Ovary (tissue), 9 donors: Measurements from ENCODE around the gene UNC13A. TPM values are rescaled to one million over a fixed set of nuclear protein-coding genes. Genes with fewer than 3 reads are reported as not detected.

ENCODE experiments used
- DNase-seq, 5 donors: peaks; one replicate each; pipeline ENCODE4 v3.0.0-alpha.2; 2019 to 2020
- H3K27ac ChIP-seq, 2 donors: fragments of 200-600 bp; one replicate each; pipeline versions ENCODE4 v1.5.1 to v1.8.0; 2019 to 2022
- H3K27me3 ChIP-seq: fragments of 200-600 bp; one replicate; pipeline ENCODE4 v1.8.0; 2022
- H3K36me3 ChIP-seq: fragments of 200-600 bp; sonication (generic); one replicate; pipeline ENCODE4 v1.5.1; 2019
- H3K4me1 ChIP-seq: one replicate; pipeline ENCODE4 v1.8.1; 2013; ENCODE audit warnings: mild to moderate bottlenecking, moderate library complexity; ENCODE audit not compliant: insufficient read depth
- H3K4me3 ChIP-seq: fragments of 200-600 bp; sonication (generic); one replicate; pipeline ENCODE4 v1.5.1; 2017
- H3K9me3 ChIP-seq, 2 donors: fragments of 200-600 bp in 1 of 2; sonication (generic) in 1 of 2; one replicate each; pipeline versions ENCODE4 v1.5.1 to v1.8.1; 2013 to 2019; ENCODE audit warnings: mild to moderate bottlenecking in 1 of 2, moderate library complexity in 1 of 2
- CTCF ChIP-seq, 3 donors: fragments of 450-650 bp in 2 of 3; fragments of 200-600 bp in 1 of 3; IDR thresholded peaks; one replicate each; pipeline versions ENCODE4 v1.5.1 to v1.8.0; 2016 to 2022; ENCODE audit warnings: antibody characterized with exemption in 3 of 3, mild to moderate bottlenecking in 1 of 3
- EP300 ChIP-seq: sonication (generic); formaldehyde crosslinking; IDR thresholded peaks from one replicate; pipeline ENCODE4 v1.6.1; 2017; ENCODE audit warnings: antibody characterized with exemption
- POLR2A ChIP-seq: fragments of 450-650 bp; IDR thresholded peaks from one replicate; pipeline ENCODE4 v1.6.1; 2017; ENCODE audit warnings: antibody characterized with exemption, mild to moderate bottlenecking, moderate library complexity
- WGBS, 3 donors: extraction: QIAGEN DNeasy Blood & Tissue Kit in 1 of 3; methylation state at CpG; one replicate each; pipeline versions ENCODE4 v1.1.5 to v1.1.7; 2013 to 2017; 5-methylcytosine and 5-hydroxymethylcytosine counted together
- intact Hi-C, 4 donors: fragments of 100-400 bp; cut with DNase I; formaldehyde crosslinking; loops; one replicate each; pipeline versions ENCODE4 v1.11.0 to v1.15.1; 2022 to 2023
- polyA plus RNA-seq, 2 donors: library from polyadenylated mRNA; stranded (reverse); fragments of 200-250 nt in 1 of 2; fragments of 350-450 nt in 1 of 2; fragmentation: Illumina TruSeq in 1 of 2; extraction: RNeasy Lipid Tissue Mini Kit (QIAGEN cat#74804) in 1 of 2; gene quantifications; one replicate each; pipeline ENCODE4 v1.2.3, GENCODE V29; 2013 to 2014
- total RNA-seq, 7 donors: library from RNA; depleted of rRNA in 2 of 7; stranded (reverse); fragments of >200 nt in 2 of 7; fragmentation: NEBNext Ultra II Directional in 3 of 7; extraction: Animal tissue kit (Norgen Biotek cat#: 25700) in 3 of 7; gene quantifications; one replicate each; pipeline versions ENCODE4 v1.1.0 to v1.2.4, GENCODE V29; 2016 to 2023
- donor health status: DM: no; HTN: no; CAD: no; lungs with moderate emphysema.
- donor health status: DM: no; HTN: no; CAD: no.
- donor health status: Bipolar disorder and iron deficiency.
- donor health status: DM: yes; HTN: yes; CAD: no.
- donor health status: DM: no; HTN: no; CAD: no.
- donor health status: DM: yes; HTN: yes; CAD: no.

The UNC13A gene
- total and polyA plus RNA-seq, 9 donors, result 0.08 to 0.38 (median 0.15) TPM

- H3K27me3 ChIP-seq, result no peaks in the 10 kb centered on the region
- WGBS, 3 donors, result 76 to 81% (median 78%) methylated on average over 12 of the region's 12 CpGs
- no peaks in the 10 kb centered on the region for H3K4me1 ChIP-seq
- no peaks in the 10 kb centered on the region for H3K36me3 ChIP-seq
- DNase-seq, result no peak
- no peak overlapping the region for H3K4me3 ChIP-seq
- intact Hi-C loops, result no loop called here
- H3K9me3 ChIP-seq, result no peaks in the 10 kb centered on the region
- H3K27ac ChIP-seq, result no peak overlapping the region
- TF ChIP-seq CTCF (IDR thresholded peaks at IDR 0.05) (no peak), POLR2A (no peak), EP300 (no peak)
Observed at GRCh38 chr19:17648786-17649185, 39.4 kb downstream of the UNC13A start.

GRCh38 chr19:17648097-17648660 lies 40.0 kb downstream of the UNC13A start:
- no peaks in the 10 kb centered on the region for H3K27me3 ChIP-seq
- H3K27ac ChIP-seq, result no peak overlapping the region
- H3K36me3 ChIP-seq, result no peaks in the 10 kb centered on the region
- TF ChIP-seq CTCF (IDR thresholded peaks at IDR 0.05), result no peak
- no peak for TF ChIP-seq EP300
- no peak for TF ChIP-seq POLR2A
- H3K4me1 ChIP-seq, result no peaks in the 10 kb centered on the region
- intact Hi-C loops, result no loop called here
- DNase-seq, result no peak
- H3K4me3 ChIP-seq, result no peak overlapping the region
- WGBS, 3 donors, result 74 to 75% (median 74%) methylated on average over 32 of the region's 32 CpGs
- H3K9me3 ChIP-seq, result no peaks in the 10 kb centered on the region

- Histone ChIP-seq H3K4me3 (no peak overlapping the region), H3K36me3 (no peaks in the 10 kb centered on the region), H3K4me1 (no peaks in the 10 kb centered on the region), H3K27ac (no peak overlapping the region), H3K27me3 (no peaks in the 10 kb centered on the region), H3K9me3 (no peaks in the 10 kb centered on the region)
- no peak for DNase-seq
- no peak for TF ChIP-seq CTCF (IDR thresholded peaks at IDR 0.05)
- no peak for TF ChIP-seq EP300
- TF ChIP-seq POLR2A, result no peak
- WGBS, 3 donors, result 85 to 89% (median 87%) methylated on average over 50 of the region's 50 CpGs
- intact Hi-C loops, result no loop called here
Observed at GRCh38 chr19:17647071-17648020, 40.8 kb downstream of the UNC13A start.

- no peak for DNase-seq
- intact Hi-C loops, result no loop called here
- Histone ChIP-seq H3K27ac (no peak overlapping the region), H3K36me3 (no peaks in the 10 kb centered on the region), H3K4me3 (no peak overlapping the region), H3K4me1 (no peaks in the 10 kb centered on the region), H3K9me3 (no peaks in the 10 kb centered on the region), H3K27me3 (no peaks in the 10 kb centered on the region)
- TF ChIP-seq POLR2A (no peak), EP300 (no peak), CTCF (IDR thresholded peaks at IDR 0.05) (no peak)
- 77 to 86% (median 79%) methylated on average over 8 of the region's 8 CpGs for WGBS, 3 donors
Observed at GRCh38 chr19:17646441-17646840, 41.7 kb downstream of the UNC13A start.
